Breast epithelium (tissue), 3 donors: ENCODE measurements around the gene ITGA2B.

Experiments used
- POLR2A ChIP-seq: fragments of 450-650 bp; IDR thresholded peaks from one replicate; pipeline ENCODE4 v1.6.1; 2016; ENCODE audit warnings: antibody characterized with exemption, mild to moderate bottlenecking, moderate library complexity
- TF ChIP-seq, protein P1 (sequence below), 3 donors: fragments of 450-650 bp; IDR thresholded peaks; one replicate each; pipeline ENCODE4 v1.5.1; 2016 to 2017; ENCODE audit warnings: antibody characterized with exemption in 3 of 3, mild to moderate bottlenecking in 3 of 3, moderate library complexity in 3 of 3

DNA sequence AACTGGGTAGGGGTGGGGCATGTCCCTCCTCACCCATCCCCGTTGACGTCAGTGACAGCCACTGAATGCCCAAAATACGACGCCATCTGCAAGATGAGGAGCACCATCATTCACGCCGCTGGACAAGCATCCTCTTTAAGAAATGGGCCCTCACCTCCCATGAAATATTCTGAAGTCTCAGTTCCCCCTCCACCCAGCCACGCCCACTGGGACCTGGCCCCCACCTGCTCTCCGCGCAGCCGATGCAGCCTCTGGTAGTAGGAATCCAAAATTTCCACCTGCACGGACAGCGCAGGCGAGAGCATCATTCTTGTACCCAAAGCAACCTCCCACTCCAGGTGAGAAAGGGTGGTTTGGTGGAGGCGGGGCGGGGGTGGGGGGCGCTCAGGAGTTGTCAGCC lies 5.6 kb downstream of the ITGA2B start:
- TF ChIP-seq POLR2A = no peak
- TF ChIP-seq, protein P1, sequence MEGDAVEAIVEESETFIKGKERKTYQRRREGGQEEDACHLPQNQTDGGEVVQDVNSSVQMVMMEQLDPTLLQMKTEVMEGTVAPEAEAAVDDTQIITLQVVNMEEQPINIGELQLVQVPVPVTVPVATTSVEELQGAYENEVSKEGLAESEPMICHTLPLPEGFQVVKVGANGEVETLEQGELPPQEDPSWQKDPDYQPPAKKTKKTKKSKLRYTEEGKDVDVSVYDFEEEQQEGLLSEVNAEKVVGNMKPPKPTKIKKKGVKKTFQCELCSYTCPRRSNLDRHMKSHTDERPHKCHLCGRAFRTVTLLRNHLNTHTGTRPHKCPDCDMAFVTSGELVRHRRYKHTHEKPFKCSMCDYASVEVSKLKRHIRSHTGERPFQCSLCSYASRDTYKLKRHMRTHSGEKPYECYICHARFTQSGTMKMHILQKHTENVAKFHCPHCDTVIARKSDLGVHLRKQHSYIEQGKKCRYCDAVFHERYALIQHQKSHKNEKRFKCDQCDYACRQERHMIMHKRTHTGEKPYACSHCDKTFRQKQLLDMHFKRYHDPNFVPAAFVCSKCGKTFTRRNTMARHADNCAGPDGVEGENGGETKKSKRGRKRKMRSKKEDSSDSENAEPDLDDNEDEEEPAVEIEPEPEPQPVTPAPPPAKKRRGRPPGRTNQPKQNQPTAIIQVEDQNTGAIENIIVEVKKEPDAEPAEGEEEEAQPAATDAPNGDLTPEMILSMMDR (IDR thresholded peaks at IDR 0.05) = no peak
